Left ventricle myocardium superior (tissue), 1 donor: ENCODE results near the gene RPTN. TPM values are rescaled to one million over a fixed set of nuclear protein-coding genes. Genes with fewer than 3 reads are reported as not detected.
"Not testable (repeated sequence)": the region's sequence is repeated elsewhere in the genome, so short reads cannot be mapped to it uniquely, and the experiment has no call there.

Experiments
- ATAC-seq: fragments of 200-7000 bp; cut with Tn5 transposase; one replicate; pipeline ENCODE4 v1.9.1; 2020; ENCODE audit warnings: mild to moderate bottlenecking, moderate library complexity
- DNase-seq: peaks from one replicate; pipeline ENCODE4 v3.0.0-alpha.2; 2020
- intact Hi-C: fragments of 100-400 bp; cut with micrococcal nuclease; formaldehyde crosslinking; loops from one replicate; pipeline ENCODE4 v1.11.0; 2022
- total RNA-seq: library from RNA; stranded (reverse); fragmentation: NEBNext Ultra II Directional; extraction: Animal tissue kit (Norgen Biotek cat#: 25700); gene quantifications from one replicate; pipeline ENCODE4 v1.2.1, GENCODE V29; 2021
- donor health status: DM: no; HTN: yes; CAD: no; lungs with severe emphysema.

RPTN gene
- total RNA-seq, 1 donor from 2014 or later: not detected

DNA sequence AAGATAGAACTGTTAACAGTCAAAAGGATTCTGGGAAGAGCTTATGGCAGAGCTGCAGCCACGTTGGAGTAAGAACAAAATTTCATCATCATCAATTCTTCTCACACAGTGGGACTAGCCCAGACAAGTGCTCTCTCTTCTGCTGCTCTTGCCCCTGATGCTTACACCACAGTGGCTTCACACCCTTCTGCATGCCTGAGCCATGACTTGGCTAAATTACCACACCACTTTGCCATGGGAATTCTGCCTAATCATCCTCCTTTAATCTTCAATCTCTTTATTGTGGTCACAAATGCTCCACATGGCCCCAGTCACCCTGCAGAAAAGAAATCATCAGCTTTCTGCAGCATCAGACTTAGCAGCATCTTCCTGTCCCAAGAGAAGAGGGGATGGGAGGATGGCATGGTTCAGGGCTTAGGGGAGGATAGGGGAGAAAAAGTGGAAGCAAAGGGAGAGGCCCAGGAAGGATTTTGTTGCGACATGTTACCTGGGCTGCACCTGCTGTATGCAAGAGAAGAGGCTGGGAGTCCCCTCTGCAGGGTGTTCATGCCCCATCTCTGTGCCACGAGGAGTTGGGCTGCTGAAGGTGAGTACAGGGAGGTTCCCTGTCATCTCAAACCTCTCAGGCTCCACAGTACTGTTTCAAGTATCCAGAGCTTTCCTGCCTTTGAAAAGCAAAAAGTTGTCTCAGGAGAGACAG, 9.0 kb upstream of the RPTN start:
- ATAC-seq (peak; percentile 61), DNase-seq (no peak)
- intact Hi-C loops: no loop called here

DNA sequence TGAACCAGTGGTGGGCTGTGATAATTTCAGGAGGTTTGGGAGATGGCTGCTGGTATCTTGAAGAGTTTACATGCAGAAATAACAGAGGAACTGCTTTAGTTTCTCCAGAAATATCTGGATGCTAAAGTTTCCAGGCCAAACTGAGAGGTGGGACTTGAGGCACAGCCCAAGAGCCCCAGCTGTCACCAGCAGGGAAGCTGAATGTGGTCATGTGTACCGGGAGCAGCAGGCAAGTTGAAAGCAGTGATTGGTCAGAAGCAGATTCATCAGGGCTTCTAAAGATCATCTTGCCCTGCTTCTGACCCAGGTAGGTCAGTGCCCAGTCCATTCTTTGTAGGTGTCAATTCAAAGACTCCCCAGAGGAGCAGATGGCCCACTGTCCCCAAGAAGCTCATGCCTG, 7.9 kb upstream of the RPTN start:
- DNase-seq (no peak), ATAC-seq (no peak)
- intact Hi-C loops: no loop called here

DNA sequence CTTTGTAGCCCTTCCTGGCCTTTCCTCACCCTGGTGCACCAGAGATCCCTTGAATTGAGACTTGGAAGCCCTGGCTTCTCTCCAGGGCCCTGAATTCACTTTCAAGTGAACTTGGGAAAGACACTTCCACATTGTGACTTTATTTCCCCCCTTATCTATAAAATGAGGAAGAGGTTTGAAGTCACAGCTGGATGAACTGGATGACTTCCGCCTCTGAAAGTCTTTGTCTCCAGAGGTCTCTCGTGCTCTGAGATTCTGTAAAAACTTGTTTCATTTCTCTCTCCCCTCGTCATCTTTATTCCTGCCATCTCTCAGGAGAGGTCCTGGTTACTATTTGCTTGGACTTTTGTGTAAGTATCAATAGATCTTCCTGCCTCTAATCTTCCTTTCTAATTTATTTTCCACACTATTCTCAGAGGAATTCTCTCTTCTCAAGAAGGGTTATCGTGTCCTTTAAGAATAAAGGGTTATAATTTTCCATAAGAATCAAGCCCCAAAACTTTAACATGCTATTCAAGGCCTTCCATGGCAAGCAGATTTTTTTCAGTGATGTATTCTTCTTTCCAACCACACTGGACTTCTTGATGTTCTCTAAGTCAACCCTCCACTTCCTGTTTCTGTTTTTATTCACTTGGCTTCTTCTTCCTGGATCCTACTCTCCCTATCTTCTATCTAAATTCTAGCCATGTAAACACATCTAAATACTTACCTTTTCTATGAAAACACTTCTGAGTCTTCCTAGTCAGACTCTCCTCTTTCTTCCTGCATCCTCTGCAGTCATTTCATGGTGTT, 6.5 kb upstream of the RPTN start:
- ATAC-seq (no peak), DNase-seq (no peak)
- intact Hi-C loops: no loop called here

DNA sequence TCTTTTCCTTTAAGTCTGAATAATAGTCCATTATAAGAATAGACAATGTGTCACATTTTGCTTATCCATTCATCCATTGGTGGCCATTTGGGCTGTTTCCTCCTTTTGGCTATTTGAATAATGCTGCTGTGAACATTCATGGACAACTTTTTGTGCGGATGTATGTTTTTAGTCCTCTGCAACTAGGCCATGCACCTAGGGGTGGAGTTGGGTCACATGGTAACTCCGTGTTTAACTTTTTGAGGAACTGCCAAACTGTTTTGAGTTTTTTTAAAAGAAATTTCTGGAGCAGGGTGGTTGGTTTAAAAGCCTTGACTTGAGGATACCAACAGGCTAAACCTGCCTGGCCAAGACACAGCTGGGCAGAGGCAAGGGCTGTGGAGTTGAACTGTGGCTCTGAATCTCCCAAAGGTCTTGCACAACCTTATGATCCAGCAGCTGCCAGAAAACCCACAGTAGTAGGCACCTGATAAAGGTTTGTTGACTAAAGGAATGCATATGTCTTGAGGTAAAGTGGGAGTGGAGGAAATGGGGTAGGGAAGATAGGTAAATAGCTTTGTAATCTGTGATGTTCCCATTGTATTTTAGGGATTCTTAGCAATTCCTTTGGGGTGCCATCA, 5.6 kb upstream of the RPTN start:
- no peak for DNase-seq
- no peak for ATAC-seq
- intact Hi-C loops: no loop called here

- DNase-seq: no peak
- intact Hi-C loops: no loop called here
- no peak for ATAC-seq
Observed at GRCh38 chr1:152162792-152163463, 3.9 kb upstream of the RPTN start.

DNA sequence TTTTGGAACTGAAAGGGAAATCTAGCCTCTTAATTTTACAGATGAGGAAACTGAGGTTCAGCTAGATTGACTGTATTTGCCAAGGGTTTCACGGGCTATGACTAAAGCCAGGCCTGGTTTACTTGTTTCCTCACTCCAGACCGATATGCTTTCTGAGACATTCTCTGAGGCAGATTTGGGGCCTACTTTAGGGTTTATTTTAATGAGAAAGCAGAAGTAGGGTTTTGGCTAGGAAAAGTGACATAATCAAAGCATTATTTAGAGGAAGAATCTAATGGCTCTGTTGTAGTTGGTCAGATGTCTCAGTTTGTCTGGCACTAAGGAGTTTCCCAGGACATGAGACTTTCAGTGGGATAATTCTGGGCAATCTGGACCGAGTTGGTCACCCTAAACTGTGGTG, 1.5 kb upstream of the RPTN start:
- DNase-seq: no peak
- intact Hi-C loops: no loop called here
- ATAC-seq: peak; percentile 25

DNA sequence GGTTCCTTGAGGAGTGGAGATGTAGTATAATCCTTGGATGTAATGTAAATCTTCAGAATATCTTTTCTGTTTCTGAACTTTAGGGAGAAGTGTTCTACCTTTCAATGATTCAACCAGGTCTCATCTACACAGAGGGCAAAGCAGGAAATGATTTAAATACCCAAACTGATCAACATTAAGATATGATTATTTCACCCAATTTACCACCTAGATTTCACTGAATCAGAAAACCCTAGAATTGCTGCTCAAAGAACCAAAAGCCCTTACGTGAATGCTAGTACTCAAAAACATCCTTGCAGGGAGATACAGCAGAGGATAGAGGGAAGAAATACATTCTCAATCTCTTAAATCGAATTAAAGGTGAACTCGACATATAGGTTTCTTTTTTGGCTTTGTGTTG, 5.0 kb downstream of the RPTN start:
- intact Hi-C loops: no loop called here
- DNase-seq (no peak), ATAC-seq (no peak)

DNA sequence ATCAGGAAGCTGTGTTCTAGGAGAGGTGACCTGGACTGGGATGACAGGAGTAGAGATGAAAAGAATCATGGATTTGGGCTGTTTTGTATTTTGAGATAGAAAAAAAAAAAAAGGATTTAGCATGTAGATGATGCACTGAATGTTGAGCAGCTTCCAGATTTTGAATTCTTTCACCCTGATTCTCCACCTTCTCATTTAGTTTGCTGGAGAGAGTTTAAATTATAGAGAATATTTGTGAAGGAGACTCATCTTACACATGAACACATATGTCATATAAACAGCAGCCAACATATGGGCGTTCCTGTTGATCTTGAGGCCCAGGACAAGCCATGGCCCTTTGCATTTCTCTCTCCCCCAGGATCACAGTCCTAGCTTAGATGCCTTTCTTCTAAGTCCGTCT, 7.4 kb downstream of the RPTN start:
- intact Hi-C loops: no loop called here
- ATAC-seq (no peak), DNase-seq (no peak)

DNA sequence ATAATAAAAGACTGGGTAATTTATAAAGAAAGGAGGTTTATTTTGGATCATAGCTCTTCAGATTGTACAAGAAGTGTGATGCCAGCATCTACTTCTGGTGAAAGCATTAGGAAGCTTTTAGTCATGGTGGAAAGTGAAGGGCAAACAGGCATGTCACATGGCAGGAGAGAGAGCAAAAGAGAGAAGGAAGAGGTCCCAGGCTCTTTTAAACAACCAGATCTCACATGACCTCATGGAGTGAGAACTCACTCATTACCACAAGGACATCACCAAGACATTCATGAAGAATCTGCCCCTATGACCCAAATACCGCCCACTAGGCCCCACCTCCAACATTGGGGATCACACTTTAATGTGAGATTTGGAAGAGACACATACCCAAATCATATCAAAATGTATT, 10.0 kb downstream of the RPTN start:
- ATAC-seq (no peak), DNase-seq (no peak)
- intact Hi-C loops: no loop called here

DNA sequence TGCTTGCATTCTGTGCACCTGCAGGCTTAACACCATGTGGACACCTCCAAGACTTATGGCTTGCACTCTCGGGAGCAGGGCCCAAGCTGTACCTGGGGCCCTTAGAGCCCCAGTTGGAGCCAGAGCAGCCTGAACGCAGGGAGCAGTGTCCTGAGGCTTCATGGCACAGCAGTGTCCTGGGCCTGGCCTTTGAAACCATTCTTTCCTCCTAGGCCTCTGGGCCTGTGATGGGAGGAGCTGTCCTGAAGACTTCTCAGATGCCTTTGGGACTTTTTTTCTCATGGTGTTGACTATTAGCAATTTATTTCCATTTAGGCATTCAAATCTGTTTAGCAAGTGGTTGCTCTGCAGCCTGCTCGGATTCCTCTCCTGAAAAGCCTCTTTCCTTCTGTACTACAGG, 11.0 kb downstream of the RPTN start:
- DNase-seq (no peak), ATAC-seq (no peak)
- intact Hi-C loops: no loop called here

GRCh38 chr1:152145769-152146168, 13.3 kb downstream of the RPTN start:
- ATAC-seq (no peak), DNase-seq (no peak)
- intact Hi-C loops: no loop called here

DNA sequence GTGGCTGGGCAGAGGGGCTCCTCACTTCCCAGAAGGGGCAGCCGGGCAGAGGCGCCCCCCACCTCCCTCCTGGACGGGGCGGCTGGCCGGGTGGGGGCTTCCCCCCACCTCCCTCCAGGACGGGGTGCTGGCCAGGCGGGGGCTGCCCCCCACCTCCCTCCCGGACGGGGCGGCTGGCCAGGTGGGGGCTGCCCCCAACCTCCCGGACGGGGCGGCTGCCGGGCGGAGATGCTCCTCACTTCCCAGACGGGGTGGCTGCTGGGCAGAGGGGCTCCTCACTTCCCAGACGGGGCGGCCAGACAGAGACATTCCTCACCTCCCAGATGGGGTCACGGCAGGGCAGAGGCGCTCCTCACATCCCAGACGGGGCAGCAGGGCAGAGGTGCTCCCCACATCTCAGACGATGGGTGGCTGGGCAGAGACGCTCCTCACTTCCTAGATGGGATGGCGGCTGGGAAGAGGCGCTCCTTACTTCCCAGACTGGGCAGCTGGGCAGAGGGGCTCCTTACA, 14.3 kb downstream of the RPTN start:
- not testable (repeated sequence) for ATAC-seq, DNase-seq
- intact Hi-C loops: loop anchor here (5.0 kb wide), 1 partner anchor 43 kb away; no protein-coding TSS in a partner anchor

GRCh38 chr1:152143150-152143887, 15.7 kb downstream of the RPTN start:
- no peak for ATAC-seq
- no peak for DNase-seq
- intact Hi-C loops: loop anchor here (5.0 kb wide), 1 partner anchor 44 kb away; no protein-coding TSS in a partner anchor

- intact Hi-C loops: loop anchor here (5.0 kb wide), 1 partner anchor 45 kb away; no protein-coding TSS in a partner anchor
- ATAC-seq (peak; percentile 38), DNase-seq (peak; percentile 36)
Observed at GRCh38 chr1:152141971-152142584, 16.9 kb downstream of the RPTN start.

GRCh38 chr1:152137215-152137614, 21.8 kb downstream of the RPTN start:
- intact Hi-C loops: no loop called here
- no peak for ATAC-seq
- DNase-seq: no peak

GRCh38 chr1:152130186-152130585, 28.8 kb downstream of the RPTN start:
- intact Hi-C loops: no loop called here
- DNase-seq (no peak), ATAC-seq (no peak)

DNA sequence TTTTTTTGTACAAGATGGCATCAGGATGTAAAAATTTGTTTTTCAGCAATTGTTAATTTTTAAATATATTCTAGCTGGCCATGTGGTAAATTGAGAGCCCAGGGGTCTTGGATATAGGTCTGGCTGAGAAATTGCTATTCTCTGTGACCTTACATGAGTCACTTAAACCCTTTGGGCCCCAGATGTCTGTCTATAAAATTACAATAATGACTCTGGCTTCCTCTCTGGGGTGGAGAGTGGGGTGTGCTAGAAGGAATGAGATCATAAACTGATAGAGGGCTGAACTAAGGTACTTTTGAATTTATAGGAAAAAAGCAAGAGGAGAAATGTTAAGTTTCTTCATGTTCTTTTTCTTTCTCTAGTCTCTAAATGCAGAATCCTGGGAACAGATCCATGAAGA, 31.4 kb downstream of the RPTN start:
- intact Hi-C loops: no loop called here
- no peak for DNase-seq

GRCh38 chr1:152125834-152126443, 33.1 kb downstream of the RPTN start:
- DNase-seq (no peak), ATAC-seq (no peak)
- intact Hi-C loops: no loop called here

More for the DNA sequence above, 31.4 kb downstream of the RPTN start:
- ATAC-seq: no peak
